NCI-H146 treated with DMSO at 0.1 percent for 48 hours (cell line): ENCODE data around the gene RPS5.

Source experiments
- DNase-seq: peaks from one replicate; lab custom pipeline; 2025; ENCODE audit not compliant: unreplicated experiment; lab: John Stamatoyannopoulos, UW

Gene RPS5

GRCh38 chr19:58385313-58385890 lies 1.7 kb upstream of the RPS5 start:
- no peak for DNase-seq

- no peak for DNase-seq
Observed at GRCh38 chr19:58385891-58386575, 1.0 kb upstream of the RPS5 start.

- no peak for DNase-seq
Observed at GRCh38 chr19:58387338-58388174, 487 bp downstream of the RPS5 start.

- DNase-seq = no peak
Observed at GRCh38 chr19:58388175-58388526, 1.1 kb downstream of the RPS5 start.

GRCh38 chr19:58392945-58393724 lies 6.1 kb downstream of the RPS5 start:
- DNase-seq = no peak

- DNase-seq = no peak
Observed at GRCh38 chr19:58393725-58394033, 6.6 kb downstream of the RPS5 start.

- DNase-seq = no peak
Observed at GRCh38 chr19:58394821-58395219, 7.8 kb downstream of the RPS5 start.

- DNase-seq = no peak
Observed at GRCh38 chr19:58395220-58395978, 8.3 kb downstream of the RPS5 start, which contains the start of gene RNF225. Gene RNF225, plus strand, starts transcription at chr19:58395656. Its CDS starts 434 bp downstream, at chr19:58396090.

GRCh38 chr19:58395979-58396627 lies 9.0 kb downstream of the RPS5 start:
- no peak for DNase-seq

- DNase-seq = no peak
Observed at GRCh38 chr19:58396691-58397532, 9.8 kb downstream of the RPS5 start.

GRCh38 chr19:58397533-58398037 lies 10.5 kb downstream of the RPS5 start:
- no peak for DNase-seq

GRCh38 chr19:58398087-58398486 lies 11.0 kb downstream of the RPS5 start:
- DNase-seq = no peak

- DNase-seq = no peak
Observed at GRCh38 chr19:58398545-58398944, 11.5 kb downstream of the RPS5 start.

- no peak for DNase-seq
Observed at GRCh38 chr19:58399903-58400302, 12.8 kb downstream of the RPS5 start.

GRCh38 chr19:58400316-58400915 lies 13.3 kb downstream of the RPS5 start:
- DNase-seq = no peak

GRCh38 chr19:58400916-58401839 lies 14.1 kb downstream of the RPS5 start:
- DNase-seq = peak; percentile 97

GRCh38 chr19:58401840-58402421 lies 14.9 kb downstream of the RPS5 start:
- no peak for DNase-seq
